Motor neuron (in vitro differentiated cells): Measurements from ENCODE around the gene MYCL. TPM values are rescaled to one million over a fixed set of nuclear protein-coding genes. Genes with fewer than 3 reads are reported as not detected.
"Not testable (repeated sequence)": the region's sequence is repeated elsewhere in the genome, so short reads cannot be mapped to it uniquely, and the experiment has no call there.

ENCODE experiments used
- ATAC-seq, 8 experiments: fragments of 200-7000 bp; cut with Tn5 transposase; replicated peaks in 6 of 8; 2 replicates each; pipeline ENCODE4 v1.8.0; 2021; ENCODE audit warnings: mild to moderate bottlenecking in 8 of 8, moderate library complexity in 8 of 8
- H3K27ac ChIP-seq, 2 donors: fragments of 250-450 bp; sonication (Bioruptor Pico); 2 replicates each; pipeline ENCODE4 v1.9.0; 2021; ENCODE audit warnings: antibody characterized with exemption in 2 of 2, mild to moderate bottlenecking in 2 of 2, moderate library complexity in 1 of 2
- H3K4me1 ChIP-seq, 2 donors: fragments of 250-450 bp; sonication (Bioruptor Pico); replicated peaks in 1 of 2; 2 replicates each; pipeline ENCODE4 v1.6.1; 2021; ENCODE audit warnings: antibody characterized with exemption in 2 of 2, mild to moderate bottlenecking in 2 of 2, moderate library complexity in 1 of 2
- H3K4me3 ChIP-seq, 5 donors: fragments of 250-450 bp; sonication (Bioruptor Pico); 2 replicates each; pipeline ENCODE4 v1.9.0; 2021; ENCODE audit warnings: antibody characterized with exemption in 5 of 5, mild to moderate bottlenecking in 5 of 5, moderate library complexity in 4 of 5
- WGBS, 10 experiments: fragments of 450-650 bp; shearing (Covaris generic); methylation state at CpG; one replicate each; pipeline ENCODE4 v1.0.0; 2022; 5-methylcytosine and 5-hydroxymethylcytosine counted together
- in situ Hi-C, 9 experiments: fragments of 400-800 bp; cut with MboI; loops; one replicate each; pipeline ENCODE4 v1.15.0; 2021; ENCODE audit warnings: low sequenced_read_pairs in 9 of 9, low pct_unique_long_range_greater_than_20kb in 2 of 9; ENCODE audit not compliant: unreplicated experiment in 9 of 9
- total RNA-seq, 8 experiments: library from RNA; unstranded; fragments of 300-600 nt; gene quantifications; 2 replicates each; pipeline versions ENCODE4 v1.2.3 to v1.2.4, GENCODE V29; 2022

MYCL gene
- total RNA-seq, 8 experiments from 2014 or later, result 0.18 to 85.1 (median 33.6) TPM

DNA sequence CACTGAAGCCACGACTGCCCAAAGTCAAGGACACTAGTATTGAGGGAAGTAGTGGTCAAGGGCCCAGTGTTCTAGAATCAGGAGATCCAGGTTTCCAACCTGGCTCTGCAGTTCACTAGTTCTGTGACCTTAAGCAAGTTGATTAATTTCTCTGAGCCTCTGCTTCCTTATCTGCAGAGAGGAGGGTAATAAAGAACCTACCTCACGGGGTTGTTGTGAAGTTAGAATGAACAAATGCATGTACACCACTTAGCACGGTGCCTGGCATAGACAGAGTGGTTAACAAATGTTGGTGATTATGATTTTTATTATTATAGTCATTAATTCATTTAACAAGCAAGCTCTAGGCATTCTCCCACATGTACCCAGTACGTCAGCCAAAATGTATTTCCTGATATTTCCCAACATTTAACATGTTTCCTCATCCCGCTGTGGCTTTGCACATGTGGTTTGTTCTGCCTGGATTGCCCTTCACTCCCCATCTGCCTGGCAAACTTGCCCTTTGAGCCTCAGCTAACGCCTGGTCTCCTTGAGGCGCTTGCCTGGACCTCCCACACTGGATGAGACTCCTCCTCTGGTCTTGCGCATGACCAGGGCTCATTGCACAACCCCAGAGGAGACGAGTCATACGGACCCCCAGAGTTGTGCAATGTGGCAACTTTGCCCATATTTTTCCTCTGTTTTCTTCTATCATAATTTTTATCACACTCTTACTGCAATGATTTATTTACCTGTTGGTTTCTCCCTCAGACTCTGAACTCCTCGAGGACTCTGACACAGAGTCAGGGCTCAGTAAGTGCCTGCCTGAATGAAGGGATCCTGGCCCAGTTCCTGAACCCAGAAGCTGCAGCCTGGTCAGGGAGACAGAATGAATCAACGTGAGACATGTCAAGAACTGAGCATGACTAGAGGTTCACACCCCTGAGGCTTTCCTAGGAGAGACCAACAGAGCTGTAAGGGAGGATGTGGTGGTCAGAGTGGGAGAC is 32.5 kb upstream of the MYCL start:
- peak; percentile 33 to 100 (median 72) for ATAC-seq
- H3K4me3 ChIP-seq, result no peak overlapping the region
- in situ Hi-C loops, result no loop called here
- 0 to 87% (median 76%) methylated on average over 4 to 12 of the region's 12 CpGs; no CpG with 5 or more reads in 1 of the 10 experiments for WGBS, 10 experiments
- H3K4me1 ChIP-seq, result no peaks in the 10 kb centered on the region
- no peak overlapping the region for H3K27ac ChIP-seq

DNA sequence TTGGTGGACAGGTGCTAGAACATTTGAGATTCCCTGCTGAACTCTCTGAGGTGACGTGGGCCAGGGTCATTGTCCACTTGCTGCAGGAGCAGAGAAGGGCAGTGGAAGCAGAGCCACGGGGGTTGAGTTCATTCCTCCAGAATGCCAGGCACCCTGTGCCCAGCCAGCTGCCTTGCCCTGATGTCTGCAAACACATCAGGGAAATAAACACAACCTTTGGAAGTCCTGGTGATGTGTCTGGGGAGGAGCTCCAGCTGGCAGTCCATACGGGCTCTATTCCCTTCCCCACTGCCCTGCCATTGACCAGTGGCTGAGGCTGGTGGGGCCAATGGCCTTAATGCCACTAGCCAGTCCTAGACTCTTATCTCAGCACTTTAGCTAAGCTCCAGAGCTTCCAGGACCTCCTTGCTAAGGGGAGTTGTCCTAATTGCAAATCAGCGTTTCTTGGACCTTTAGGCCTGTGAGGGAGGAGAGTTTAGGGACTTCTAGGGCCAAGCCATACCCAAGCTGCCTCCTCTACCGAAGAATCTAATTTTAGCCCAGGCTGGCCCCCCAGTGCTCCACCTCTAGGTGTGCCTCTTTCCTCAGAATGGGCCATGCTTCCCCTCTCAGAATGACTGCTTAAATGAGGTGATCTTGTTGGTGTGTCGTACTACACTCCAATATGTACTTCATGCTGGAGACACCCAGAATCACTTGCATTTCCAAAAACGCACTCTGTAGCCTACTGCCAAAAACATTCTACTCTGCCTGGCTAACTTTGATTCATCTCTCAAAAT is 27.3 kb upstream of the MYCL start:
- Histone ChIP-seq H3K4me1 (no peaks in the 10 kb centered on the region), H3K4me3 (no peak overlapping the region), H3K27ac (no peak overlapping the region)
- WGBS, 10 experiments, result 20 to 80% (median 61%) methylated on average over 1 to 6 of the region's 7 CpGs; no CpG with 5 or more reads in 1 of the 10 experiments
- in situ Hi-C loops, result no loop called here
- peak in 2 of 8 experiments; percentile 71 to 85 for ATAC-seq

- H3K4me1 ChIP-seq, result peaks cover under 1 to 1% of the 10 kb centered on the region in 2 donors
- H3K4me3 ChIP-seq, result no peak overlapping the region
- ATAC-seq, result no peak
- H3K27ac ChIP-seq, result no peak overlapping the region
- in situ Hi-C loops, result no loop called here
- 60 to 96% (median 95%) methylated on average over 1 to 3 of the region's 3 CpGs; no CpG with 5 or more reads in 6 of the 10 experiments for WGBS, 10 experiments
Observed at GRCh38 chr1:39927538-39927937, 25.8 kb upstream of the MYCL start.

DNA sequence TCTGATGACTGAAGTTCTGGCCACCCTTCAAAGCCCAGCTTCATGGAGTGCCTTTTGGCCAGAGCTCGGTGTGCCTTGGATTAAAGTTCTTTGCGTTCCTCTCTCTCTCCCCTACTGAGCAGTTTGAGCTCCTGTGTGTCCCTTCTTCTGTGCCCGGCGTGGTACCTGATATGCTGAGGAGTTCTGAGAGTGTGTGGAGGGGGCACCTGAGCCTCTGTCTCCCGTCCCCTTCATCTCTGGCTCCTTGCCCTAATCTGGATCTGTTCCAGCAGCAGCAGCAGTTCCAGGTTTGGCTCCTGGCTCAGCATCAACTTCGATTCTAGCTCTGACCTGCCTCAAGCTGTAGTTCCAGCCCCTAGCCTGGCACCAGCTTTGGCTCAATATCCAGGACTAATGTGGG is 25.1 kb upstream of the MYCL start:
- Histone ChIP-seq H3K27ac (no peak overlapping the region), H3K4me3 (no peak overlapping the region), H3K4me1 (peaks cover 5 to 7% of the 10 kb centered on the region in 2 donors)
- no peak for ATAC-seq
- 0 to 93% (median 79%) methylated on average over 1 to 5 of the region's 6 CpGs; no CpG with 5 or more reads in 3 of the 10 experiments for WGBS, 10 experiments
- in situ Hi-C loops, result no loop called here

DNA sequence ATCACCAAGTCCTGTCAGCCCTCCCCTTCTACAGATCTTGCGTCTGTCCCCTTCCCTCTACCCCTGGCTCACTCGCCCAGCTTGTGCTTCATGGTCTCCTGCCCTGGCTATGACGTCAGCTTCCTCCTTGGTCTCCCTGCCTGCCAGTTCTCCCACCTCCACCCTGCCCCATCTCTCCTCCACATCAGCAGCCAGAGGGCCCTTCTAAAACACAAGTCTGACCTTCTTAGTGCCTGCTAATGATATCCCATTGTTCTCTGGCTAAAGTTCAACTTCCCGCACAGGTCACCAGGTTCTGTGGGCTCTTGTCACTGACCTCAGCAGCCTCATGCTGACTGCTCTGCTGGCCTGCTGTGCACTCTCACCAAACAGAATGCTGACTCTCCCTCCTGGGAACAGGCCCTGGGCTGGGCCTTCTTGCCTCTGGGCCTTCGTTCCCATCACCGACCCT is 24.7 kb upstream of the MYCL start:
- Histone ChIP-seq H3K27ac (no peak overlapping the region), H3K4me1 (peaks cover 5 to 7% of the 10 kb centered on the region in 2 donors), H3K4me3 (no peak overlapping the region)
- WGBS, 10 experiments, result 54 to 80% (median 61%) methylated on average over 1 to 5 of the region's 6 CpGs; no CpG with 5 or more reads in 5 of the 10 experiments
- in situ Hi-C loops, result no loop called here
- ATAC-seq, result peak in 7 of 8 experiments; percentile 31 to 92 (median 65)

DNA sequence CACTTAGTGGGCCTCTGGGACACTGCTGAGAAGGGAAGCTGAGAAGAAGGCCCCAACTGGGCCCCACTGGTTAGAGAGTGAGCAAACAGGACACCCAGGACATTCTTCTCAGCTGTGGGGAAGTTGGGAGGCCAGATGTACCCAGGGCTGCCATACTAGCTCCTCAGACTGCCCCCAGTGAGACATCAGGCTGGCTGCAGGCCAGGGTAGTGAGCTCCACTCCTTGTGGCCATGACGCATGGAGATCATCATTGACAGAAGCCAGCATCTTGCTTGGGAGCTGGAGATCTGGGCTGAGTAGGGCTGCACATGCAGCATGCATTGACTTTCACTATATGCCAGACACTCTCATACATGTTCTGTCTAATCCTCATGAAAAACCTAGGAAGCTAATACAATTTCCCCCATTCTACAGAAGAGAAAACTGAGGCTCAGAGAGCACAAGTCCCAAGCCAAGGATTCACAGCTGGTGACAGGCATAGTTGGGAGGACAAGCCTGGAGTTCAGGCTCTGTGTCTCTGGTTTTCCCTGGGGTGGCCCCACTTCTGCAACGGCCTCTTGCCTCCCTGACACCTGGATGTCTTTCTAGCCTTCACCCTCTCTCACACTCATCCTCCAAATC is 24.1 kb upstream of the MYCL start:
- WGBS, 10 experiments, result 60 to 100% (median 100%) methylated on average over 1 to 2 of the region's 2 CpGs; no CpG with 5 or more reads in 5 of the 10 experiments
- no peak for ATAC-seq

DNA sequence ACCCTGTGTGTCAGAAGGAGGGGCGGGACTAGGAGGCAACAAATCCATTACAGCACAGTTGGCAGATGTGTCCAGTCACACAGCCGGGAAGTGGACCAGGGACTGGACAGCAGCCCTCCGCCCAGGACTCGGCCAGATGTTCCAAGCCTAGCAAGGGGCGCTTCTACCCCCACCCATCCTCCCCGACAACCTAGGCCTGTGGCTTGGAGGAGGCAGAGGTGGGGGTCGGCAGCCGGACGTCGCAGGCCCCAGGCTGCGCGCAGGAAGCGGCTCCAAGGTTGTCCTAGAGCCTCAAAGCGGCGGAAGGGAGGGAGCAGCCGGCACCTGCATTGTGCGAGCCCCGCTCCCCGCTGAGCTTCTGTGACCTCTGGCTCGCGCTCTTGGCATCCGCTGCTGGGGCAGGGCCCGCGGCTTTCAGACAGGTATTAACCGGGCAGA is 20.6 kb upstream of the MYCL start:
- H3K4me1 ChIP-seq, result peaks cover 5 to 7% of the 10 kb centered on the region in 2 donors
- in situ Hi-C loops, result no loop called here
- H3K4me3 ChIP-seq, result no peak overlapping the region
- no peak overlapping the region for H3K27ac ChIP-seq
- peak; percentile 18 to 83 (median 62) for ATAC-seq
- WGBS, 10 experiments, result 0 to 22% (median 13%) methylated on average over 1 to 13 of the region's 25 CpGs; no CpG with 5 or more reads in 3 of the 10 experiments

More for the DNA sequence above, 24.1 kb upstream of the MYCL start:
- H3K27ac ChIP-seq, result no peak overlapping the region
- no peak overlapping the region for H3K4me3 ChIP-seq
- in situ Hi-C loops, result no loop called here
- peaks cover 5 to 7% of the 10 kb centered on the region in 2 donors for H3K4me1 ChIP-seq

- Histone ChIP-seq H3K4me3 (no peak overlapping the region), H3K27ac (no peak overlapping the region), H3K4me1 (peaks cover 5 to 7% of the 10 kb centered on the region in 2 donors)
- peak; percentile 74 to 94 (median 80) for ATAC-seq
- WGBS, 10 experiments, result 0 to 80% (median 50%) methylated on average over 1 to 2 of the region's 3 CpGs; no CpG with 5 or more reads in 5 of the 10 experiments
- in situ Hi-C loops, result loop anchor here in 1 of 9 experiments (10.0 kb wide), 1 partner anchor 55 kb away; no protein-coding TSS in a partner anchor
Observed at GRCh38 chr1:39919545-39919944, 17.8 kb upstream of the MYCL start.

- 20 to 100% (median 90%) methylated on average over 1 to 2 of the region's 2 CpGs; no CpG with 5 or more reads in 3 of the 10 experiments for WGBS, 10 experiments
- H3K27ac ChIP-seq, result no peak overlapping the region
- in situ Hi-C loops, result loop anchor here in 1 of 9 experiments (10.0 kb wide), 1 partner anchor 57 kb away; no protein-coding TSS in a partner anchor
- no peak overlapping the region for H3K4me3 ChIP-seq
- ATAC-seq, result no peak
- H3K4me1 ChIP-seq, result peaks cover 5 to 7% of the 10 kb centered on the region in 2 donors
Observed at GRCh38 chr1:39917825-39918224, 16.1 kb upstream of the MYCL start.

GRCh38 chr1:39915499-39916129 is 13.9 kb upstream of the MYCL start:
- H3K4me1 ChIP-seq, result no peaks in the 10 kb centered on the region
- H3K4me3 ChIP-seq, result no peak overlapping the region
- H3K27ac ChIP-seq, result no peak overlapping the region
- WGBS, 10 experiments, result 33 to 94% (median 76%) methylated on average over 1 to 5 of the region's 6 CpGs; no CpG with 5 or more reads in 2 of the 10 experiments
- in situ Hi-C loops, result loop anchor here in 1 of 9 experiments (10.0 kb wide), 1 partner anchor 59 kb away; no protein-coding TSS in a partner anchor
- no peak for ATAC-seq

- ATAC-seq, H3K27ac ChIP-seq, H3K4me3 ChIP-seq, H3K4me1 ChIP-seq: not testable (repeated sequence)
- whole genome bisulfite sequencing, 10 experiments, result no CpG with 5 or more reads among the region's 30 CpGs
- in situ Hi-C loops, result loop anchor here in 1 of 9 experiments (10.0 kb wide), 1 partner anchor 62 kb away; no protein-coding TSS in a partner anchor
Observed at GRCh38 chr1:39913136-39913535, 11.4 kb upstream of the MYCL start.

DNA sequence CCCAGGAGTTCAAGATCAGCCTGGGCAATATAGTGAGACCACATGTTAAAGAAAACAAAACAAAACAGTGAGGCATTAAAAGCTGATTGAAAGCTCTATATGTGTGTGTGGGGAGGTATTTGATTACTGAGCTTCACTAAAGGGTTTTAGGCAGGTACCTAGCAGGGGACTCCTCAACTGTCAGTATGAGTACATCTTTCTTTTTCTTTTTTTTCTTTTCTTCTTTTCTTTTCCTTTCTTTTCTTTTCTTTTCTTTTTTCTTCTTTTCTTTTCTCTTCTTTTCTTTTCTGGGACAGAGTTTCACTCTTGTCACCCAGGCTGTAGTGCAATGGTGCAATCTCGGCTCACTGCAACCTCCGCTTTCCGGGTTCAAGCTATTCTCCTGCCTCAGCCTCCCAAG is 8.5 kb upstream of the MYCL start:
- Histone ChIP-seq H3K4me1 (no peaks in the 10 kb centered on the region), H3K27ac (no peak overlapping the region), H3K4me3 (no peak overlapping the region)
- no peak for ATAC-seq
- in situ Hi-C loops, result loop anchor here in 1 of 9 experiments (10.0 kb wide), 1 partner anchor 65 kb away; no protein-coding TSS in a partner anchor
- WGBS, 10 experiments, result 83 to 100% (median 95%) methylated on average over 3 of the region's 3 CpGs; no CpG with 5 or more reads in 2 of the 10 experiments
